K562 (cell line): Measurements from ENCODE around the gene TIPARP. TPM values are rescaled to one million over a fixed set of nuclear protein-coding genes. Genes with fewer than 3 reads are reported as not detected.

ENCODE experiments used
- ATF3 ChIP-seq, 2 experiments: fragments of 450-650 bp in 1 of 2; sonication (generic) in 1 of 2; formaldehyde crosslinking in 1 of 2; IDR thresholded peaks in 1 of 2; conservative IDR thresholded peaks in 1 of 2; 2 replicates each; pipeline versions ENCODE4 v1.6.1 to v1.8.1; 2016 to 2023; ENCODE audit warnings: mild to moderate bottlenecking in 2 of 2, moderate library complexity in 2 of 2, inconsistent platforms in 1 of 2, missing genetic modification reagents in 1 of 2
- CREM ChIP-seq: IDR thresholded peaks from 2 replicates; pipeline ENCODE4 v1.6.1; 2014; ENCODE audit warnings: antibody characterized with exemption, low read depth
- E2F5 ChIP-seq: sonication (generic); formaldehyde crosslinking; IDR thresholded peaks from 2 replicates; pipeline ENCODE4 v1.8.0; 2022; ENCODE audit warnings: mild to moderate bottlenecking, missing genetic modification reagents
- E2F6 ChIP-seq, 2 experiments: IDR thresholded peaks; 2 replicates each; pipeline ENCODE4 v1.6.1; 2011; ENCODE audit warnings: borderline replicate concordance in 1 of 2, control low read depth in 1 of 2, low read depth in 1 of 2, low read length in 1 of 2, mild to moderate bottlenecking in 1 of 2, mixed read lengths in 1 of 2, moderate library complexity in 1 of 2; ENCODE audit not compliant: insufficient read depth in 1 of 2, insufficient read length in 1 of 2, poor library complexity in 1 of 2, severe bottlenecking in 1 of 2; ENCODE audit errors: extremely low read depth in 1 of 2
- ETV1 ChIP-seq: fragments of 450-650 bp; conservative IDR thresholded peaks from 2 replicates; pipeline ENCODE4 v1.6.1; 2016; ENCODE audit warnings: missing genetic modification characterization, control low read depth, low read depth, missing compliant biosample characterization
- POLR2G ChIP-seq: fragments of 200-400 bp; formaldehyde crosslinking; IDR thresholded peaks from 2 replicates; pipeline ENCODE4 v1.6.1; 2017; ENCODE audit warnings: low read depth, mild to moderate bottlenecking, antibody characterized with exemption, low read length, moderate library complexity
- RBFOX2 ChIP-seq: fragments of 200-400 bp; formaldehyde crosslinking; IDR thresholded peaks from 2 replicates; pipeline ENCODE4 v1.6.1; 2017; ENCODE audit warnings: low read depth, mild to moderate bottlenecking, low read length, moderate library complexity
- SMARCA5 ChIP-seq: fragments of 450-650 bp; IDR thresholded peaks from 2 replicates; pipeline ENCODE4 v1.6.1; 2016
- TFAM ChIP-seq: fragments of 250-450 bp; sonication (Bioruptor Pico); conservative IDR thresholded peaks from 2 replicates; pipeline ENCODE4 v1.5.0; 2021; ENCODE audit warnings: mild to moderate bottlenecking, moderate library complexity
- ZBTB5 ChIP-seq: fragments of 450-650 bp; IDR thresholded peaks from 2 replicates; pipeline ENCODE4 v1.6.1; 2017; ENCODE audit warnings: antibody characterized with exemption
- ZC3H4 ChIP-seq: sonication (generic); formaldehyde crosslinking; IDR thresholded peaks from 2 replicates; pipeline ENCODE4 v1.9.0; 2021; ENCODE audit warnings: missing genetic modification reagents, borderline replicate concordance
- ZFPM2 ChIP-seq: fragments of 250-450 bp; sonication (Bioruptor Pico); IDR thresholded peaks from 2 replicates; pipeline ENCODE4 v1.5.1; 2022; ENCODE audit warnings: mild to moderate bottlenecking
- ZNF146 ChIP-seq: IDR thresholded peaks from one replicate; pipeline ENCODE4 v1.6.1; 2018; ENCODE audit warnings: missing compliant biosample characterization; ENCODE audit not compliant: unreplicated experiment
- ZNF280B ChIP-seq: fragments of 250-450 bp; sonication (Bioruptor Pico); IDR thresholded peaks from 2 replicates; pipeline ENCODE4 v1.5.1; 2021; ENCODE audit warnings: mild to moderate bottlenecking
- ZNF518B ChIP-seq: fragments of 250-450 bp; sonication (Bioruptor Pico); IDR thresholded peaks from 2 replicates; pipeline ENCODE4 v1.5.0; 2021; ENCODE audit warnings: mild to moderate bottlenecking, moderate library complexity
- polyA plus RNA-seq, 8 experiments: library from polyadenylated mRNA; depleted of rRNA in 4 of 8; stranded (reverse) in 5 of 8; unstranded in 3 of 8; fragments of >200 nt; fragmentation: Nextera tagmentation in 2 of 8; fragmentation: Illumina TruSeq in 1 of 8; extraction: Ambion mirVana in 2 of 8; extraction: Trizol in 1 of 8; gene quantifications; 2 replicates each; pipeline versions ENCODE4 v1.2.1 to v1.2.3, GENCODE V29; 2011 to 2014; ENCODE audit warnings: inconsistent platforms in 1 of 8, missing spikeins in 1 of 8
- total RNA-seq, 7 experiments: library from RNA; depleted of rRNA in 6 of 7; stranded (reverse); fragments of >200 nt in 6 of 7; fragmentation: Illumina TruSeq in 2 of 7; extraction: Trizol in 2 of 7; gene quantifications; 2 replicates each; pipeline versions ENCODE4 v1.2.1 to v1.2.3, GENCODE V29; 2011 to 2021; ENCODE audit warnings: low replicate concordance in 1 of 7

Gene TIPARP
- total and polyA plus RNA-seq, 9 of the 15 experiments (the other 6 are each of a cell fraction or from before 2014, with no cell fraction given): 2.4 to 29.4 (median 15.1) TPM

- TF ChIP-seq E2F6 (IDR thresholded peaks at IDR 0.05; ENCODE audit: borderline replicate concordance in 1 of 2, extremely low read depth in 1 of 2, insufficient read depth in 1 of 2, insufficient read length in 1 of 2, low read depth in 1 of 2, low read length in 1 of 2, poor library complexity in 1 of 2, severe bottlenecking in 1 of 2): peak in 1 of 2 experiments; percentile 7
- TF ChIP-seq E2F5 (CRISPR knock-in tag): no peak
- no peak for TF ChIP-seq TFAM (CRISPR knock-in tag)
- TF ChIP-seq ZFPM2 (CRISPR knock-in tag): no peak
- 0 out of 2 replicates have a peak, but pooled peaks have one; percentile 23 for TF ChIP-seq ETV1 (tag)
- TF ChIP-seq ZNF280B (CRISPR knock-in tag): no peak
- peak; percentile 43 for TF ChIP-seq RBFOX2
- no peak for TF ChIP-seq ZNF146
- TF ChIP-seq SMARCA5: no peak
- TF ChIP-seq POLR2G: peak; percentile 67
- TF ChIP-seq ZNF518B (CRISPR knock-in tag): no peak
- 0 out of 2 replicates have a peak, but pooled peaks have one; percentile 29 for TF ChIP-seq ZC3H4 (CRISPR knock-in tag)
- 0 out of 2 replicates have a peak, but pooled peaks have one; percentile 4 for TF ChIP-seq CREM
- no peak for TF ChIP-seq ATF3 (IDR thresholded peaks at IDR 0.05)
- TF ChIP-seq ATF3 (CRISPR knock-in tag; conservative IDR thresholded peaks at IDR 0.05): no peak
- no peak for TF ChIP-seq ZBTB5
Observed at GRCh38 chr3:156674911-156675829, 780 bp downstream of the TIPARP start (continued).
